H1 (cell line): ENCODE data around the gene CLDN14. TPM values are rescaled to one million over a fixed set of nuclear protein-coding genes. Genes with fewer than 3 reads are reported as not detected.

Experiments used
- CTCF ChIA-PET: fragments of 300-600 bp; sonication (Branson Sonifier 250); formaldehyde crosslinking; loops from one replicate; lab custom pipeline; 2021; ENCODE audit not compliant: partially characterized antibody; lab: Charles Lee
- POLR2A ChIA-PET: fragments of 300-600 bp; sonication (Branson Sonifier 250); formaldehyde crosslinking; loops from one replicate; lab custom pipeline; 2021; ENCODE audit warnings: inconsistent platforms; ENCODE audit not compliant: partially characterized antibody; lab: Charles Lee
- DNase-seq, 2 experiments: peaks; one replicate each; pipeline versions ENCODE4 v3.0.0 to v3.0.0-alpha.2; 2010 to 2022; ENCODE audit warnings: low spot score in 2 of 2, low read depth in 1 of 2, mixed read lengths in 1 of 2
- FAIRE-seq: peaks from 2 replicates; lab custom pipeline; 2011; peaks lifted over from hg19 to GRCh38; lab: Jason Lieb, UNC
- H2AFZ ChIP-seq: 2 replicates; pipeline ENCODE4 v1.8.1; 2012; ENCODE audit warnings: low read length, inconsistent platforms
- H2AK5ac ChIP-seq: 2 replicates; pipeline ENCODE4 v1.6.1; 2013; ENCODE audit warnings: low read depth, low read length
- H2BK120ac ChIP-seq: replicated peaks from 2 replicates; pipeline ENCODE3; 2013; ENCODE audit warnings: low read depth, low read length, inconsistent platforms
- H2BK12ac ChIP-seq: 2 replicates; pipeline ENCODE4 v1.6.1; 2013; ENCODE audit warnings: low read depth, low read length
- H2BK15ac ChIP-seq: 2 replicates; pipeline ENCODE4 v1.6.1; 2013; ENCODE audit warnings: low read length
- H2BK20ac ChIP-seq: 2 replicates; pipeline ENCODE4 v1.6.1; 2013; ENCODE audit warnings: low read length
- H2BK5ac ChIP-seq: 2 replicates; pipeline ENCODE4 v1.6.1; 2013; ENCODE audit warnings: low read depth, low read length
- H3K14ac ChIP-seq: 2 replicates; pipeline ENCODE4 v1.6.1; 2013; ENCODE audit warnings: inconsistent platforms; ENCODE audit not compliant: insufficient read length
- H3K18ac ChIP-seq: 2 replicates; pipeline ENCODE4 v1.6.1; 2013; ENCODE audit warnings: low read length; ENCODE audit errors: extremely low read depth
- H3K23ac ChIP-seq: 2 replicates; pipeline ENCODE4 v1.6.1; 2013; ENCODE audit warnings: inconsistent platforms; ENCODE audit not compliant: insufficient read length
- H3K23me2 ChIP-seq: 2 replicates; pipeline ENCODE4 v1.6.1; 2013; ENCODE audit warnings: low read depth, low read length
- H3K27ac ChIP-seq: 2 replicates; pipeline ENCODE4 v1.6.1; 2011; ENCODE audit warnings: low read depth, low read length, inconsistent platforms
- H3K27me3 ChIP-seq, 4 experiments: replicated peaks in 1 of 4; 1 replicate in 1 of 4; 2 replicates in 3 of 4; pipeline versions ENCODE4 v1.6.1 to v1.8.1; 2011 to 2013; ENCODE audit warnings: low read length in 3 of 4, mild to moderate bottlenecking in 3 of 4, inconsistent platforms in 2 of 4, mixed read lengths in 2 of 4, moderate library complexity in 1 of 4; ENCODE audit not compliant: control insufficient read depth in 3 of 4, insufficient read depth in 3 of 4; ENCODE audit errors: extremely low read depth in 1 of 4
- H3K36me3 ChIP-seq, 4 experiments: 2 replicates each; pipeline versions ENCODE4 v1.6.1 to v1.8.1; 2011 to 2013; ENCODE audit warnings: mild to moderate bottlenecking in 4 of 4, low read length in 3 of 4, moderate library complexity in 2 of 4, control low read depth in 1 of 4, inconsistent platforms in 1 of 4; ENCODE audit not compliant: insufficient read depth in 4 of 4, control insufficient read depth in 2 of 4
- H3K4ac ChIP-seq: replicated peaks from 2 replicates; pipeline ENCODE3; 2013; ENCODE audit warnings: low read length, low read depth, mixed read lengths, inconsistent platforms; ENCODE audit not compliant: insufficient read length
- H3K4me1 ChIP-seq, 4 experiments: replicated peaks in 1 of 4; 1 replicate in 1 of 4; 2 replicates in 3 of 4; pipeline versions ENCODE4 v1.6.1 to v1.8.1; 2011 to 2013; ENCODE audit warnings: low read length in 3 of 4, inconsistent platforms in 2 of 4, mixed read lengths in 1 of 4; ENCODE audit not compliant: insufficient read depth in 4 of 4, control insufficient read depth in 3 of 4
- H3K4me2 ChIP-seq, 2 experiments: 2 replicates each; pipeline versions ENCODE4 v1.6.1 to v1.8.1; 2011 to 2013; ENCODE audit warnings: low read depth in 2 of 2, low read length in 2 of 2, control low read depth in 1 of 2, inconsistent platforms in 1 of 2, mild to moderate bottlenecking in 1 of 2; ENCODE audit not compliant: insufficient read depth in 1 of 2
- H3K4me3 ChIP-seq, 4 experiments: fragments of 200-600, 300-600 bp in 1 of 4; sonication (generic), shearing (Covaris generic), sonication (Bioruptor Twin) in 1 of 4; 2 replicates each; pipeline versions ENCODE4 v1.5.1 to v1.8.1; 2011 to 2016; ENCODE audit warnings: low read length in 4 of 4, low read depth in 3 of 4, control low read depth in 2 of 4, inconsistent platforms in 2 of 4, mild to moderate bottlenecking in 2 of 4, mixed read lengths in 1 of 4, moderate library complexity in 1 of 4; ENCODE audit not compliant: insufficient read depth in 2 of 4; ENCODE audit errors: extremely low read depth in 1 of 4
- H3K56ac ChIP-seq: replicated peaks from 2 replicates; pipeline ENCODE3; 2013; ENCODE audit warnings: low read depth, mild to moderate bottlenecking, mixed read lengths, low read length, inconsistent platforms; ENCODE audit not compliant: insufficient read length
- H3K79me1 ChIP-seq: 2 replicates; pipeline ENCODE4 v1.6.1; 2013; ENCODE audit warnings: low read depth, low read length, control low read depth
- H3K79me2 ChIP-seq, 2 experiments: 2 replicates each; pipeline versions ENCODE4 v1.6.1 to v1.8.1; 2012 to 2013; ENCODE audit warnings: low read length in 2 of 2, mild to moderate bottlenecking in 2 of 2, inconsistent platforms in 1 of 2; ENCODE audit not compliant: insufficient read depth in 2 of 2, control insufficient read depth in 1 of 2
- H3K9ac ChIP-seq, 4 experiments: replicated peaks in 1 of 4; 1 replicate in 1 of 4; 2 replicates in 3 of 4; pipeline versions ENCODE4 v1.6.1 to v1.8.1; 2011 to 2013; ENCODE audit warnings: low read depth in 3 of 4, low read length in 3 of 4, control low read depth in 2 of 4, mild to moderate bottlenecking in 2 of 4, moderate library complexity in 2 of 4, inconsistent platforms in 1 of 4; ENCODE audit errors: extremely low read depth in 1 of 4
- H3K9me3 ChIP-seq, 2 experiments: 2 replicates each; pipeline versions ENCODE4 v1.6.1 to v1.8.1; 2012 to 2013; ENCODE audit warnings: mild to moderate bottlenecking in 2 of 2, moderate library complexity in 2 of 2, control low read depth in 1 of 2, inconsistent platforms in 1 of 2, low read depth in 1 of 2, low read length in 1 of 2, mixed read lengths in 1 of 2; ENCODE audit not compliant: insufficient read depth in 2 of 2
- H4K20me1 ChIP-seq, 2 experiments: replicated peaks in 1 of 2; 2 replicates each; pipeline versions ENCODE3 to v1.8.1; 2011 to 2013; ENCODE audit warnings: inconsistent platforms in 2 of 2, low read length in 2 of 2, mild to moderate bottlenecking in 1 of 2; ENCODE audit not compliant: insufficient read depth in 2 of 2, control insufficient read depth in 1 of 2
- H4K5ac ChIP-seq: 2 replicates; pipeline ENCODE4 v1.6.1; 2013; ENCODE audit warnings: low read length, low read depth, mixed read lengths, inconsistent platforms; ENCODE audit not compliant: insufficient read length
- H4K8ac ChIP-seq: 2 replicates; pipeline ENCODE4 v1.8.0; 2013; ENCODE audit warnings: mild to moderate bottlenecking, moderate library complexity, low read length, inconsistent platforms; ENCODE audit not compliant: insufficient read depth; ENCODE audit errors: extremely low read depth
- H4K91ac ChIP-seq: replicated peaks from 2 replicates; pipeline ENCODE3; 2013; ENCODE audit warnings: low read length, mixed read lengths, inconsistent platforms; ENCODE audit not compliant: insufficient read length
- CBX5 ChIP-seq: fragments of 300-800, 300-1000 bp; sonication (generic); IDR thresholded peaks from 2 replicates; pipeline ENCODE4 v1.7.1; 2016; ENCODE audit warnings: antibody characterized with exemption, low read length, low read depth
- CEBPB ChIP-seq: IDR thresholded peaks from 2 replicates; pipeline ENCODE4 v1.6.1; 2012; ENCODE audit warnings: low read depth, low read length
- FOSL1 ChIP-seq: IDR thresholded peaks from 2 replicates; pipeline ENCODE4 v1.6.1; 2011; ENCODE audit warnings: mild to moderate bottlenecking, low read depth, low read length, moderate library complexity; ENCODE audit not compliant: insufficient read depth
- GTF2F1 ChIP-seq: IDR thresholded peaks from 2 replicates; pipeline ENCODE4 v1.6.1; 2012; ENCODE audit warnings: low read depth, low read length, improper control_type of control experiment, borderline replicate concordance
- JUN ChIP-seq: IDR thresholded peaks from 2 replicates; pipeline ENCODE4 v1.6.1; 2011; ENCODE audit warnings: low read depth, mild to moderate bottlenecking, improper control_type of control experiment, low read length
- NANOG ChIP-seq: IDR thresholded peaks from 2 replicates; pipeline ENCODE4 v1.6.1; 2011; ENCODE audit warnings: low read length, low read depth, mild to moderate bottlenecking, inconsistent platforms; ENCODE audit not compliant: insufficient read depth, poor library complexity, severe bottlenecking
- PHF8 ChIP-seq: fragments of 200-600 bp; sonication (generic); conservative IDR thresholded peaks from 2 replicates; pipeline ENCODE4 v1.7.1; 2012; ENCODE audit warnings: low read depth, mild to moderate bottlenecking, inconsistent platforms, low read length, moderate library complexity
- POLR2AphosphoS5 ChIP-seq: IDR thresholded peaks from 2 replicates; pipeline ENCODE4 v1.6.1; 2011; ENCODE audit warnings: low read depth, low read length
- RNF2 ChIP-seq: fragments of 200-900, 300-1000 bp; sonication (generic); IDR thresholded peaks from 2 replicates; pipeline ENCODE4 v1.7.1; 2016; ENCODE audit warnings: borderline replicate concordance, low read depth, mild to moderate bottlenecking, antibody characterized with exemption, low read length; ENCODE audit not compliant: poor library complexity, severe bottlenecking; ENCODE audit errors: missing control alignments
- RXRA ChIP-seq: IDR thresholded peaks from 2 replicates; pipeline ENCODE4 v1.6.1; 2011; ENCODE audit warnings: low read depth, mild to moderate bottlenecking, low read length, moderate library complexity; ENCODE audit not compliant: insufficient read depth
- TEAD4 ChIP-seq: IDR thresholded peaks from 2 replicates; pipeline ENCODE4 v1.6.1; 2012; ENCODE audit warnings: low read depth, low read length, inconsistent platforms, mixed read lengths
- WGBS, 2 experiments: shearing (Covaris generic) in 1 of 2; methylation state at CpG; one replicate each; pipeline versions ENCODE4 v1.1.6 to v1.1.7; 2013 to 2015; ENCODE audit warnings: low lambda C conversion rate in 2 of 2, mixed read lengths in 2 of 2, inconsistent platforms in 1 of 2, low coverage in 1 of 2, missing lambda C conversion rate in 1 of 2; ENCODE audit not compliant: insufficient replicate concordance in 2 of 2, insufficient coverage in 1 of 2, insufficient read length in 1 of 2; ENCODE audit errors: extremely low coverage in 1 of 2, missing lambda C conversion rate in 1 of 2; 5-methylcytosine and 5-hydroxymethylcytosine counted together
- polyA plus RNA-seq, 7 experiments: library from polyadenylated mRNA; depleted of rRNA in 3 of 7; stranded (reverse) in 5 of 7; unstranded in 2 of 7; fragments of >200 nt in 5 of 7; fragments of 200-250 nt in 2 of 7; gene quantifications; 1 replicate in 5 of 7; 2 replicates in 1 of 7; 4 replicates in 1 of 7; pipeline versions ENCODE4 v1.2.1 to v1.2.3, GENCODE V29; 2011 to 2013; ENCODE audit warnings: missing spikeins in 2 of 7, mixed read lengths in 2 of 7
- total RNA-seq: library from RNA; stranded (reverse); fragmentation: NEBNext Ultra II Directional; extraction: Animal tissue kit (Norgen Biotek cat#: 25700); gene quantifications from 2 replicates; pipeline ENCODE4 v1.2.1, GENCODE V29; 2021

Gene CLDN14
- total and polyA plus RNA-seq, 2 of the 8 experiments (the other 6 are each of a cell fraction or from before 2014, with no cell fraction given) = 0.08 TPM; not detected in 1

- H4K8ac ChIP-seq = no peak overlapping the region; the same call in 1 of the 2 replicates
- H4K5ac ChIP-seq = no peak overlapping the region
- ChIA-PET CTCF (interaction anchor here (1.2 to 2.6 kb wide), 3 partner anchors 11 to 104 kb away, joined by 3 to 12 read pairs (median 8); partner anchors contain the start of gene CLDN14), POLR2A (no interaction called here)
- FAIRE-seq (no peak), DNase-seq (no peak)
- H3K79me1 ChIP-seq = no peaks in the 10 kb centered on the region
- no peaks in the 10 kb centered on the region for H3K23me2 ChIP-seq
- H3K56ac ChIP-seq = no peak overlapping the region
- WGBS, 2 experiments = 68% methylated on average over 9 of the region's 10 CpGs; no CpG with 5 or more reads in 1 of the 2 experiments
- no peak overlapping the region for H3K23ac ChIP-seq
- no peaks in the 10 kb centered on the region for H3K4me1 ChIP-seq
- H3K14ac ChIP-seq = no peak overlapping the region
- H4K20me1 ChIP-seq = no peaks in the 10 kb centered on the region
- H3K9me3 ChIP-seq = no peaks in the 10 kb centered on the region
- no peak overlapping the region for H3K9ac ChIP-seq
- H2AFZ ChIP-seq = no peak overlapping the region
- H2BK12ac ChIP-seq = no peak overlapping the region
- no peak overlapping the region for H2BK20ac ChIP-seq
- H2BK120ac ChIP-seq = no peak overlapping the region
- H2AK5ac ChIP-seq = no peak overlapping the region
- no peak overlapping the region for H3K4ac ChIP-seq
- no peak overlapping the region for H3K27ac ChIP-seq
- H3K4me3 ChIP-seq = no peak overlapping the region
- no peak overlapping the region for H4K91ac ChIP-seq
- H2BK5ac ChIP-seq = no peak overlapping the region
- no peak overlapping the region for H3K4me2 ChIP-seq
- H3K27me3 ChIP-seq = 0 out of 7 replicates have a peak, but pooled peaks cover 0 to 2% (median 0%) of the 10 kb centered on the region in 4 experiments
- H3K79me2 ChIP-seq = no peaks in the 10 kb centered on the region
- H2BK15ac ChIP-seq = no peak overlapping the region
- no peak overlapping the region for H3K18ac ChIP-seq
- H3K36me3 ChIP-seq = no peaks in the 10 kb centered on the region
- no peak for TF ChIP-seq PHF8
- TF ChIP-seq NANOG = no peak
- TF ChIP-seq GTF2F1 = no peak
- TF ChIP-seq RNF2 = no peak
- no peak for TF ChIP-seq CBX5
- no peak for TF ChIP-seq POLR2AphosphoS5
- TF ChIP-seq FOSL1 = no peak
- no peak for TF ChIP-seq RXRA
- TF ChIP-seq CEBPB = no peak
- TF ChIP-seq TEAD4 = no peak
- TF ChIP-seq JUN = no peak
Observed at GRCh38 chr21:36489103-36489775, 9.3 kb upstream of the CLDN14 start.
